Stomach (tissue), 9 donors: ENCODE results near the gene EDN1. TPM values are rescaled to one million over a fixed set of nuclear protein-coding genes. Genes with fewer than 3 reads are reported as not detected.

Experiments used
- DNase-seq, 2 donors: peaks; one replicate each; pipeline versions ENCODE4 v3.0.0 to v3.0.0-alpha.2; 2013 to 2019
- H3K27ac ChIP-seq, 5 donors: fragments of 200-600 bp in 4 of 5; sonication (generic) in 4 of 5; one replicate each; pipeline ENCODE4 v1.5.1; 2013 to 2019; ENCODE audit warnings: mild to moderate bottlenecking in 1 of 5, moderate library complexity in 1 of 5
- H3K27me3 ChIP-seq, 3 donors: fragments of 200-600 bp; sonication (generic); one replicate each; pipeline ENCODE4 v1.5.1; 2017 to 2019; ENCODE audit warnings: mixed run types in 1 of 3
- H3K36me3 ChIP-seq, 4 donors: fragments of 200-600 bp; sonication (generic); 1 replicate in 3 of 4; 2 replicates in 1 of 4; pipeline ENCODE4 v1.5.1; 2016 to 2019
- H3K4me1 ChIP-seq, 4 donors: fragments of 200-600 bp; sonication (generic); one replicate each; pipeline ENCODE4 v1.5.1; 2016 to 2019
- H3K4me3 ChIP-seq, 4 donors: fragments of 200-600 bp; sonication (generic) in 3 of 4; one replicate each; pipeline ENCODE4 v1.5.1; 2016 to 2019; ENCODE audit warnings: mild to moderate bottlenecking in 1 of 4
- H3K9me3 ChIP-seq, 4 donors: fragments of 200-600 bp; sonication (generic); one replicate each; pipeline ENCODE4 v1.5.1; 2016 to 2019
- EP300 ChIP-seq: sonication (generic); formaldehyde crosslinking; IDR thresholded peaks from one replicate; pipeline ENCODE4 v1.6.1; 2017; ENCODE audit warnings: antibody characterized with exemption
- POLR2A ChIP-seq, 4 donors: fragments of 450-650 bp; IDR thresholded peaks; one replicate each; pipeline ENCODE4 v1.6.1; 2016; ENCODE audit warnings: antibody characterized with exemption in 4 of 4, control low read depth in 2 of 4, mild to moderate bottlenecking in 1 of 4, moderate library complexity in 1 of 4
- POLR2AphosphoS5 ChIP-seq, 3 donors: sonication (generic); formaldehyde crosslinking; IDR thresholded peaks; one replicate each; pipeline ENCODE4 v1.6.1; 2016; ENCODE audit warnings: antibody characterized with exemption in 3 of 3
- WGBS, 5 donors: extraction: QIAGEN DNeasy Blood & Tissue Kit in 3 of 5; methylation state at CpG; one replicate each; pipeline versions ENCODE4 v1.1.5 to v1.1.7; 2013 to 2018; 5-methylcytosine and 5-hydroxymethylcytosine counted together
- intact Hi-C: fragments of 100-400 bp; cut with DNase I; formaldehyde crosslinking; loops from one replicate; pipeline ENCODE4 v1.15.1; 2023; ENCODE audit warnings: low total_unique reads
- polyA plus RNA-seq, 3 donors: library from polyadenylated mRNA; stranded (reverse); fragments of 200-250 nt; gene quantifications; one replicate each; pipeline ENCODE4 v1.2.3, GENCODE V29; 2013
- total RNA-seq, 5 donors: library from RNA; depleted of rRNA; stranded (reverse); fragments of >200 nt; gene quantifications; one replicate each; pipeline versions ENCODE4 v1.1.0 to v1.2.3, GENCODE V29; 2014 to 2016
- TF ChIP-seq, protein P1 (sequence below), 7 experiments: fragments of 450-650 bp in 4 of 7; fragments of 200-600 bp in 3 of 7; sonication (generic) in 3 of 7; IDR thresholded peaks; one replicate each; pipeline ENCODE4 v1.5.1; 2016 to 2019; ENCODE audit warnings: antibody characterized with exemption in 7 of 7, control low read depth in 2 of 7, mild to moderate bottlenecking in 1 of 7
- donor health status: healthy with polysubstance abuse.
- donor health status: Bipolar disorder and iron deficiency.
- donor health status: healthy.

The EDN1 gene
- total and polyA plus RNA-seq, 8 donors, result 0.58 to 95.1 (median 12.6) TPM

DNA sequence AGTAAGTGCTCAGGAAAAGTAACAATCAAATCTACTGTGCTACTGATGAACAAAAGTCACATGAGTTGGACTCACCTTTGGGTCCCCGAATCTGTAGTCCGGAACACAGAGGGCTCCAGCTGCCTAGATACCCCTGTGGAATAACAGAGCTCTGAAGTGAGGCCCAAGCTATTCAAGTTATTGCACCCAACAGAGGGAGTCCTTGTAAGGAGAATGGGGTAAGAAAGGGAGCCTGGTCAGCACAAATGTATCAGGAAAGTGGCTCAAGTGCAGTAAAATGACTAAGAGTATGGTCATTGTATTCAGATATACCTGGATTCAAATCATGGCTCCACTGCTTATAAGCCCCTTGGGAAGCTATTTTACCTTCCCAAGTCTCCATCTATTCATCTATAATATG lies 20.9 kb downstream of the EDN1 start:
- 68 to 81% (median 76%) methylated on average over 2 of the region's 2 CpGs for WGBS, 5 donors
- H3K4me1 ChIP-seq, result peaks cover 0 to 17% (median 7%) of the 10 kb centered on the region in 4 donors
- TF ChIP-seq EP300 (no peak), POLR2AphosphoS5 (IDR thresholded peaks at IDR 0.05) (no peak), POLR2A (IDR thresholded peaks at IDR 0.05) (no peak)
- TF ChIP-seq, protein P1, sequence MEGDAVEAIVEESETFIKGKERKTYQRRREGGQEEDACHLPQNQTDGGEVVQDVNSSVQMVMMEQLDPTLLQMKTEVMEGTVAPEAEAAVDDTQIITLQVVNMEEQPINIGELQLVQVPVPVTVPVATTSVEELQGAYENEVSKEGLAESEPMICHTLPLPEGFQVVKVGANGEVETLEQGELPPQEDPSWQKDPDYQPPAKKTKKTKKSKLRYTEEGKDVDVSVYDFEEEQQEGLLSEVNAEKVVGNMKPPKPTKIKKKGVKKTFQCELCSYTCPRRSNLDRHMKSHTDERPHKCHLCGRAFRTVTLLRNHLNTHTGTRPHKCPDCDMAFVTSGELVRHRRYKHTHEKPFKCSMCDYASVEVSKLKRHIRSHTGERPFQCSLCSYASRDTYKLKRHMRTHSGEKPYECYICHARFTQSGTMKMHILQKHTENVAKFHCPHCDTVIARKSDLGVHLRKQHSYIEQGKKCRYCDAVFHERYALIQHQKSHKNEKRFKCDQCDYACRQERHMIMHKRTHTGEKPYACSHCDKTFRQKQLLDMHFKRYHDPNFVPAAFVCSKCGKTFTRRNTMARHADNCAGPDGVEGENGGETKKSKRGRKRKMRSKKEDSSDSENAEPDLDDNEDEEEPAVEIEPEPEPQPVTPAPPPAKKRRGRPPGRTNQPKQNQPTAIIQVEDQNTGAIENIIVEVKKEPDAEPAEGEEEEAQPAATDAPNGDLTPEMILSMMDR (IDR thresholded peaks at IDR 0.05), result peak in 1 of 7 experiments; percentile 32
- H3K27me3 ChIP-seq, result no peaks in the 10 kb centered on the region
- H3K36me3 ChIP-seq, result no peaks in the 10 kb centered on the region
- H3K4me3 ChIP-seq, result no peak overlapping the region
- DNase-seq, result no peak
- H3K27ac ChIP-seq, result no peak overlapping the region
- intact Hi-C loops, result no loop called here
- no peaks in the 10 kb centered on the region for H3K9me3 ChIP-seq

DNA sequence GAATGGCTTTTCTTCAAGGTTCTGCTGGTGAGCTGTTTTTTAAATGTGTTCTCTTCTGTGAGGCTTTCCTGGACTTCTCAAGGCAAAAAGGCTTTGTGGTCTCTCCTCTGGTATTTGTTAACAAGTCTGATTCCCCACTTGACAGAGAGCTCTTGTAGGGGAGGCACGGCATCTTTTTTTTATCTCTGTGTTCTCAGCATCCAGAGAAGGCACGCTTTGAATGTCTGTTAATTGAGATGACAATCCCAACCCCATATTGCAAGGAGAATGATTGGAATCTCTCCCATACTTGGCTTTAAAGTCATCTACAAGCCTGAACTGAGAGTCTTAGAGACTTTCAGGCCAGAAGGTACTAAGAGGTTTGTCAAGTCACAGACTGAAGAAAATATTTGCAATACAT lies 22.6 kb downstream of the EDN1 start:
- Histone ChIP-seq H3K27ac (no peak overlapping the region), H3K27me3 (no peaks in the 10 kb centered on the region), H3K36me3 (no peaks in the 10 kb centered on the region), H3K4me1 (peaks cover 0 to 17% (median 7%) of the 10 kb centered on the region in 4 donors), H3K9me3 (no peaks in the 10 kb centered on the region), H3K4me3 (no peak overlapping the region)
- intact Hi-C loops, result no loop called here
- TF ChIP-seq POLR2AphosphoS5 (IDR thresholded peaks at IDR 0.05) (no peak), EP300 (no peak), POLR2A (IDR thresholded peaks at IDR 0.05) (no peak)
- TF ChIP-seq, protein P1 (IDR thresholded peaks at IDR 0.05), result no peak
- no peak for DNase-seq
- WGBS, 5 donors, result 51 to 85% (median 77%) methylated on average over 2 of the region's 2 CpGs

DNA sequence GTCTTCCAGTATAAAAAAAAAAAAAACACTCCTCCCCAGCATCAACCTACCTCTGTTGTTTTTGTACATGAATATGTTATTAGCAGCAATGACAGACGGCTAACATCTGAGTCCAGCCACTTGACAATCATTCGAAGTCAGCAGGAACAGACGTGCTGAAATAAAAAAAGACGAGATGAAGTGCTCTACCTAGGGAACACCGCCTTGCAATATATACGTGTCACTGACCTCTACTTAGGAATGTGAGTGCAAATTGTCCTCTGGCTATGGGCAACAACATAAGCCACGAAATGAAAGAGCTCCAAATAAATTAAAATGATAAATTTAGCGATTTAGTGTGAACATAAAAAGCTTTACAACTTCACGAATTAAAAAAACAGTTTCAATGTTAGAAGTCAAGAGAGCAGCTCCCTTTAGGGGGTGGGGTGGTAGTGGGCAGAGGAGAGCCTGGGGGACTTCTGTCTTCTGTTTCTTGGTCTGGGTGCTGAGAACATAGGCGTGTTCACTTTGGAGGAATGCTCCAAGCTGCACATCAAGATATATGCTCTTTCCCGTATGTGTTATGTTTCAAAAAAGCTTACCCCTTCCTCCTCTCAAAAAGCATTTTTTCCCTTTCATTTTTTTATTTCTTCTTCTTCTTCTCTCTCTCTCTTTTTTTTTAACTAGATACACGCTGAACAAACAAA lies 23.3 kb downstream of the EDN1 start:
- Histone ChIP-seq H3K4me1 (peaks cover 0 to 17% (median 7%) of the 10 kb centered on the region in 4 donors), H3K27ac (peak overlapping the region in 4 of 5 donors; percentile 7 to 63 (median 48)), H3K9me3 (peaks cover 0 to 5% (median 2%) of the 10 kb centered on the region in 4 donors), H3K27me3 (no peaks in the 10 kb centered on the region), H3K36me3 (no peaks in the 10 kb centered on the region), H3K4me3 (no peak overlapping the region)
- WGBS, 5 donors, result 61 to 74% (median 72%) methylated on average over 12 of the region's 12 CpGs
- TF ChIP-seq POLR2AphosphoS5 (IDR thresholded peaks at IDR 0.05) (no peak), POLR2A (IDR thresholded peaks at IDR 0.05) (no peak)
- TF ChIP-seq, protein P1 (IDR thresholded peaks at IDR 0.05), result no peak
- intact Hi-C loops, result no loop called here
- no peak for DNase-seq

DNA sequence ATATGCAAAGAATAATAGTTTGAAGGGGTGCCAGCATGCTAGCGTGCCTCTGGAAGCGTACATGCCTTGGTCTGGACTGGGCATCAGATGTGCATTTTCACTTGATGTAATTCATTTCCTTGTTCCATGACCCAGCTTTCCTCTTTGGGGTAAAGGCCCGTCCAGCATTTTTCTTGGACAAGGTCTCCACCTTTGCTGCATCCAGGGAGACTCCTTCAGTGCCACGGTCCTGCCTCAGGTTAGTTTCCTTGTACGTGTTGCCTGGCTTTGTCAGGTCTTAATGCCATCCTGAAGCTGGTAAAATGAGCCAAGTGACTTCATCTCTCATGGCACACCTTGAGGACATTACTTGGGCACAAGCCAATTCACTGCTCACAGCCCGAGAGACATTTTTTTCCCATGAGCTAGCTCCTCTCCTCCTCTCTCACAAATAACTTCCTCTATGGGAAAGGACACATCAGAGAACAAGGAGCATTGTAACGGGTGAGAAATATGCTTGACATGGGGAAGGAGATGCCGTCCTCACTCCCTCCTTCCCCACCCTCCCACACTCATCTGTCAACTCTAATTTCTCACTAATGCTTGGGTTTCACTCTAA lies 23.9 kb downstream of the EDN1 start:
- WGBS, 5 donors, result 41 to 49% (median 44%) methylated on average over 8 of the region's 8 CpGs
- intact Hi-C loops, result no loop called here
- H3K27ac ChIP-seq, result peak overlapping the region in 4 of 5 donors; percentile 7 to 63 (median 48)
- no peaks in the 10 kb centered on the region for H3K27me3 ChIP-seq
- peaks cover 0 to 10% (median 4%) of the 10 kb centered on the region in 4 donors for H3K9me3 ChIP-seq
- peaks cover 0 to 17% (median 7%) of the 10 kb centered on the region in 4 donors for H3K4me1 ChIP-seq
- no peaks in the 10 kb centered on the region for H3K36me3 ChIP-seq
- no peak overlapping the region for H3K4me3 ChIP-seq
- peak in 1 of 2 donors; percentile 48 for DNase-seq
- TF ChIP-seq POLR2AphosphoS5 (IDR thresholded peaks at IDR 0.05), result peak in 1 of 3 donors; percentile 34
- TF ChIP-seq, protein P1 (IDR thresholded peaks at IDR 0.05), result no peak
